AG04450 (cell line): ENCODE results near the gene SPCS3. TPM values are rescaled to one million over a fixed set of nuclear protein-coding genes. Genes with fewer than 3 reads are reported as not detected.

Experiments used
- CTCF ChIA-PET: fragments of 300-600, 350-600 bp; formaldehyde crosslinking; extraction: SDS; loops from one replicate; lab custom pipeline; 2022; ENCODE audit warnings: antibody characterized with exemption, inconsistent platforms; lab: Charles Lee
- POLR2A ChIA-PET: fragments of 350-600 bp; formaldehyde crosslinking; extraction: SDS; loops from one replicate; lab custom pipeline; 2021; ENCODE audit warnings: antibody characterized with exemption, inconsistent platforms; lab: Yijun Ruan, JAX
- DNase-seq: peaks from one replicate; pipeline ENCODE4 v3.0.0-alpha.2; 2011; ENCODE audit warnings: low read depth, low spot score
- H3K27ac ChIP-seq: one replicate; pipeline ENCODE4 v1.5.1; 2012; ENCODE audit warnings: low read depth, low read length, control low read depth
- H3K27me3 ChIP-seq: one replicate; pipeline ENCODE4 v1.6.0; 2012; ENCODE audit warnings: low read length; ENCODE audit not compliant: control insufficient read depth, insufficient read depth
- H3K4me3 ChIP-seq: 2 replicates; pipeline ENCODE4 v1.5.1; 2011; ENCODE audit warnings: mild to moderate bottlenecking, low read depth, low read length, control low read depth
- H3K9me3 ChIP-seq: 2 replicates; pipeline ENCODE4 v1.5.1; 2012; ENCODE audit warnings: low read length; ENCODE audit not compliant: control insufficient read depth, insufficient read depth
- CTCF ChIP-seq: IDR thresholded peaks from 2 replicates; pipeline ENCODE4 v1.5.1; 2011; ENCODE audit warnings: low read depth, low read length, control low read depth, inconsistent platforms
- polyA plus RNA-seq: library from polyadenylated mRNA; depleted of rRNA; stranded (reverse); fragments of >200 nt; gene quantifications from 2 replicates; pipeline ENCODE4 v1.2.3, GENCODE V29; 2011

The SPCS3 gene
- polyA plus RNA-seq, 1 experiment: 84.3 TPM

GRCh38 chr4:176286728-176287127 is 33.0 kb upstream of the SPCS3 start:
- ChIA-PET POLR2A (interaction anchor here (0.6 to 0.8 kb wide), 3 partner anchors 9 to 32 kb away, joined by 3 to 8 read pairs (median 4); no protein-coding TSS in a partner anchor), CTCF (interaction anchor here (1.1 to 4.5 kb wide), 4 partner anchors 9 to 136 kb away, joined by 4 to 40 read pairs (median 4); no protein-coding TSS in a partner anchor)
- Histone ChIP-seq H3K27ac (no peak overlapping the region), H3K4me3 (no peak overlapping the region), H3K9me3 (no peaks in the 10 kb centered on the region), H3K27me3 (no peaks in the 10 kb centered on the region)
- TF ChIP-seq CTCF: no peak
- DNase-seq: no peak

GRCh38 chr4:176287546-176287945 is 32.2 kb upstream of the SPCS3 start:
- H3K27ac ChIP-seq: no peak overlapping the region
- no peak for DNase-seq
- H3K9me3 ChIP-seq: no peaks in the 10 kb centered on the region
- CTCF ChIA-PET: interaction anchor here (1.6 to 4.5 kb wide), 3 partner anchors 10 to 137 kb away, joined by 4 to 40 read pairs (median 4); no protein-coding TSS in a partner anchor
- H3K4me3 ChIP-seq: no peak overlapping the region
- POLR2A ChIA-PET: interaction anchor here (0.6 kb wide), 1 partner anchor 16 kb away, joined by 3 read pairs; no protein-coding TSS in a partner anchor
- no peaks in the 10 kb centered on the region for H3K27me3 ChIP-seq
- TF ChIP-seq CTCF: no peak

GRCh38 chr4:176288020-176288419 is 31.7 kb upstream of the SPCS3 start:
- H3K27ac ChIP-seq: no peak overlapping the region
- no peak overlapping the region for H3K4me3 ChIP-seq
- DNase-seq: no peak
- ChIA-PET POLR2A (interaction anchor here (0.6 kb wide), 1 partner anchor 80 kb away, joined by 3 read pairs; no protein-coding TSS in a partner anchor), CTCF (interaction anchor here (1.6 to 4.5 kb wide), 2 partner anchors 11 to 137 kb away, joined by 4 to 40 read pairs; no protein-coding TSS in a partner anchor)
- no peak for TF ChIP-seq CTCF
- no peaks in the 10 kb centered on the region for H3K27me3 ChIP-seq
- no peaks in the 10 kb centered on the region for H3K9me3 ChIP-seq

- CTCF ChIA-PET: interaction anchor here (0.7 kb wide), 1 partner anchor 12 kb away, joined by 3 read pairs; no protein-coding TSS in a partner anchor
- DNase-seq: no peak
- no peak for TF ChIP-seq CTCF
- Histone ChIP-seq H3K4me3 (no peak overlapping the region), H3K9me3 (no peaks in the 10 kb centered on the region), H3K27me3 (no peaks in the 10 kb centered on the region), H3K27ac (no peak overlapping the region)
- POLR2A ChIA-PET: no interaction called here
Measured at GRCh38 chr4:176289561-176289960, 30.2 kb upstream of the SPCS3 start.

GRCh38 chr4:176290520-176290919 is 29.2 kb upstream of the SPCS3 start:
- no peaks in the 10 kb centered on the region for H3K9me3 ChIP-seq
- no peaks in the 10 kb centered on the region for H3K27me3 ChIP-seq
- ChIA-PET POLR2A (no interaction called here), CTCF (no interaction called here)
- no peak overlapping the region for H3K4me3 ChIP-seq
- H3K27ac ChIP-seq: no peak overlapping the region
- DNase-seq: no peak
- TF ChIP-seq CTCF: no peak
